Right ventricle myocardium inferior (tissue), 1 donor: ENCODE measurements around the gene ZFYVE28. TPM values are rescaled to one million over a fixed set of nuclear protein-coding genes. Genes with fewer than 3 reads are reported as not detected.

Experiments used
- ATAC-seq: fragments of 200-7000 bp; cut with Tn5 transposase; one replicate; pipeline ENCODE4 v1.9.1; 2020; ENCODE audit warnings: mild to moderate bottlenecking, moderate library complexity
- DNase-seq: peaks from one replicate; pipeline ENCODE4 v3.0.0; 2021; ENCODE audit errors: missing footprints
- intact Hi-C: fragments of 100-400 bp; cut with DNase I; formaldehyde crosslinking; loops from one replicate; pipeline ENCODE4 v1.11.0; 2022
- total RNA-seq: library from RNA; stranded (reverse); fragmentation: NEBNext Ultra II Directional; extraction: Animal tissue kit (Norgen Biotek cat#: 25700); gene quantifications from one replicate; pipeline ENCODE4 v1.2.1, GENCODE V29; 2021
- donor health status: DM: no; HTN: yes; CAD: no; lungs with severe emphysema.

Gene ZFYVE28
- total RNA-seq, 1 donor from 2014 or later = 6.5 TPM

- ATAC-seq (peak; percentile 3), DNase-seq (peak; percentile 75)
- intact Hi-C loops = loop anchor here (2.0 kb wide), 1 partner anchor 14 kb away; the partner anchor contains the start of genes HAUS3 and POLN
These were observed 161.7 kb downstream of the ZFYVE28 start for GRCh38 chr4:2256781-2257191.

DNA sequence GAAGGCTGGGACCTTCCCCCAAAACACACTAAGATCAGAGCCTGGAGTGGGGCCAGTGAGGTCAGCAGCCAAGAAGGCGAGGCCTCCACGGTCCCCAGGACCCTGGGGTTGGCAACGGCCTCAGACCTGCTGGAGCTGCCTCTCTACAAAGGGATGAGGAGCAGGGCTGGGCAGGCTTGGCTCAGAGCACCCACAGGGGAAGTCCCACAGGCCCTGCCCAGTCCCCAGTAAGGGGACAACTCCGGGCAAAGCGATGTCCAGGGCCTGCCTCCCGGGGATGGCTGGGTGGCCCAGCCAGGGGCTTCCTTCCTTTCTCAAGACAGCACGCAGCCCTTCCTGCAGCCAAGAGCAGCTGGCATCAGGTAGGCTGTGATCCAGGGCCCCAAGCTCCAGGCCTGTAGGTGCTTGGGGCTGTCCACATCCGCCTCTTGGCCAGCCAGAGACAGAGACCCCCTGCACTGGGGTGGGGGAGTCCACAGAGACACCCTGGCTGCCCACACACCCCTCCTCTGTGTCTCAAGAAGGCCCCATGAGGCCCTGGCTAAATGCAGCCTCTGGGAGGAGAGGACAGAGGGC, 162.2 kb downstream of the ZFYVE28 start:
- peak; percentile 74 for DNase-seq
- peak; percentile 58 for ATAC-seq
- intact Hi-C loops = loop anchor here (2.0 kb wide), 1 partner anchor 13 kb away; the partner anchor contains the start of genes HAUS3 and POLN

DNA sequence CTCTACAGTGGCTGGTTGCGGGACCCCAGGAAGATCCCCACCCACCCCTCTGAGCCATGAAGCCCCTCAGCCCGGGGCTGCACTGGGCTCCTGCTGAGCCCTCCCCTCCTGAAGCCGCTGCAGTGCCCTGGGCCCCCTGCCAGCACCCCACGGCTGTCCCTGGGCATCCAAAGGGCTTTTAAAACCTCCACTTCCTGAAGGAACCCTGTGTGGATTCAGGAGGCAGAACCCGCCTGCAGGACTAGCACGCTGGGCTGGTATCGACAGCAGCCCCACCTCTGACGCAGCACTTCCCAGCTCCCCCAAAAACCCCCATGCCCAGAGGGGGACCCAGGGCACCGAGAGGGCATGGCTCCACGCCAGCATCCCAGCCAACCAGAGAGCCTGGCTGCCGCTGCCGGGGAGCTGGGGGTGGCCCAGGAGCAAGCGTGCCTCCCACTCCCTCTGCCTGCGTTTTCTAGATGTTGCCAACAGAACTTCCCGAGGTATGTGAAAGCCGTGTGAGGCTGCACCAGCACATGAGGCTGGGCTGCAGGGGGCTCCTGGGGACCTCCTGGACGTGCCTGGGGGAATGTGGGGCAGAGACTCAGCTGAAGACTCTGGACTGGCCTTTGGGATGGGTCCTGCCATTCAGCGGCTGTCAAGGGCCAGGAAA, 162.8 kb downstream of the ZFYVE28 start:
- peak; percentile 27 for ATAC-seq
- intact Hi-C loops = loop anchor here (2.0 kb wide), 1 partner anchor 13 kb away; the partner anchor contains the start of genes HAUS3 and POLN
- peak; percentile 59 for DNase-seq

- ATAC-seq (no peak), DNase-seq (no peak)
- intact Hi-C loops = no loop called here
These were observed 163.6 kb downstream of the ZFYVE28 start for GRCh38 chr4:2254665-2255500.

DNA sequence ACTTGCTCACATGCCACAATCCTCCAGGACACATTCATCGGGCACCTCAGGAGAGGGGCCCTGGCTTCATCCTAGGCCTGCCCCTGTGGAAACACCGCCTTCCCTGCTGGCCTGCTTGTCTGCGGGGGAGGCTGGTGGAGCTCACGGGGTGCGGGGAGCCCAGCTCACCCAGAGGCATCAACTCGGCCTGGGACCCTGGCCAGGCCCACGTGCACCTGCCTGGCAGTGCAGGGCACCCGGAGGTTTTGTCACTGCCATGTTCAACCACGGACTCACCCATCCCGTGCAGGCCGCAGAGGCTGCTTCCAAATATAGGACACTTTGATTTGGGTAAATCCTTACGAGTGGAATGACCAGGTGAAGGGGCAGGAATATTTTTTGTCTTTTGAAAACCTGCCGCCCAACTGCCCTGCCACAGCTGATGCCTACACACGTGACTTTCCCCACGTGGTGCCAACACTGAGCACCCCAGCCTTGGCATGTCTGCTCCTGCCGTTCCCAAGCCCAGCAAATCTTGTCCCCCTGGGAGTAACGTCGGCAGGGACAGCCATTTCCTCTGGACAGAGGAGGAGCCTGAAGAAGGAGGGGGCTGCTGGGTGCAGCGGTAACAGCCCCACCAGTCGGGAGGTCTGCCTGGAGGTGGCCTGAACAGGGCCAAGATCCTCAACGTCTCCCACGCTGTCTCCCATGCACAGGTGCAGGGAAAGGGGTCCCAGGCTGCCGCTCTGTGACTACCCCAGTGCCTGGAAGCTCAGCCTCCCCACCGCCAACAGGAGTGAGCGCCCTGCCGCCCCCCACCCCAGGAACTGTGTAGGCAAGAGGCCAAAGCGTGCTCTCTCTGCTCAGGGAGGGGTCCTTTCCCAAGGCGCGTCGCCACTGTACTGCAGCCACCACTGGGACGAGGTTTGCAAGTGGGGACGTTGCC, 165.0 kb downstream of the ZFYVE28 start:
- ATAC-seq (no peak), DNase-seq (peak; percentile 42)
- intact Hi-C loops = no loop called here

GRCh38 chr4:2252530-2253091, 165.8 kb downstream of the ZFYVE28 start:
- DNase-seq (no peak), ATAC-seq (no peak)
- intact Hi-C loops = no loop called here

DNA sequence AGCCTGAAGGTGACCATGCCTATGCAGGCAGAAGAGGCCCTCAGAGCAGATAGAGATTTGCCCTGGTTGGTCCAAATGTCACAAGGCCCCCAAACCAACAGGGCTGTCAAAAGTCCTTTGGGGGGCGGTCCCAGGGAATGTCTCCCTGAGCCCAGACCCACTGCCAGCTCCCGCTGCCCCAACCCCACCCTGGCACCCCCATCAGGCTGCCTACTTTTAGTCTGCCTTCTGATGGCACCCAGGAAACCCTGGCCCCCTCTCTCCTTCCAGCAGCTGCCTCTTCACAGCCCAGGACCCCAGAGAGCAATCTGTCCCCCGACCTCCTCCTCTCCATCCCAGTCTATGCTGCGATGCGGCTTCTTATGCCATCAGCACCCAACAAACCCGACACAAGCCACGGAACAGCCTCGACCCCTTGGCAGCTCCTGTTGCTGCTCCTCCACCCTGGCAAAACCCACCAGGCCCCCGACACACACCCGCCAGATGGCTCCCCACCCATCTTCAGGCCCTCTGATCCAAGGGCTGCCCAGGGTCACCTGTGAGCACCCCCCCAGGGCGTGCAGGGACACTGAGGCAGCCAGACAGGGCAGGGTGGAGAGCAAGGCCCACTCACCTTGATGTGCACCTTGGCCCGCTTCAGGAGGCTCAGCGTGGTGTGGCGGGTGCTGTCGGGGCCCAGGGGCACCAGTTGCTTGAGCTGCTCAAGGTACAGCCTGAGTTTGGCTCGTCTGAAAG, 166.5 kb downstream of the ZFYVE28 start:
- ATAC-seq (no peak), DNase-seq (no peak)
- intact Hi-C loops = no loop called here

- ATAC-seq = no peak
- DNase-seq = peak; percentile 48
These were observed 167.2 kb downstream of the ZFYVE28 start for GRCh38 chr4:2251073-2251794.

GRCh38 chr4:2250357-2251072, 167.9 kb downstream of the ZFYVE28 start:
- intact Hi-C loops = no loop called here
- peak; percentile 55 for DNase-seq
- no peak for ATAC-seq

More at GRCh38 chr4:2251073-2251794, 167.2 kb downstream of the ZFYVE28 start:
- intact Hi-C loops = no loop called here

GRCh38 chr4:2249526-2250356, 168.7 kb downstream of the ZFYVE28 start:
- intact Hi-C loops = no loop called here
- no peak for ATAC-seq
- DNase-seq = peak; percentile 61

- DNase-seq (no peak), ATAC-seq (no peak)
- intact Hi-C loops = no loop called here
These were observed 169.6 kb downstream of the ZFYVE28 start for GRCh38 chr4:2248821-2249261.

DNA sequence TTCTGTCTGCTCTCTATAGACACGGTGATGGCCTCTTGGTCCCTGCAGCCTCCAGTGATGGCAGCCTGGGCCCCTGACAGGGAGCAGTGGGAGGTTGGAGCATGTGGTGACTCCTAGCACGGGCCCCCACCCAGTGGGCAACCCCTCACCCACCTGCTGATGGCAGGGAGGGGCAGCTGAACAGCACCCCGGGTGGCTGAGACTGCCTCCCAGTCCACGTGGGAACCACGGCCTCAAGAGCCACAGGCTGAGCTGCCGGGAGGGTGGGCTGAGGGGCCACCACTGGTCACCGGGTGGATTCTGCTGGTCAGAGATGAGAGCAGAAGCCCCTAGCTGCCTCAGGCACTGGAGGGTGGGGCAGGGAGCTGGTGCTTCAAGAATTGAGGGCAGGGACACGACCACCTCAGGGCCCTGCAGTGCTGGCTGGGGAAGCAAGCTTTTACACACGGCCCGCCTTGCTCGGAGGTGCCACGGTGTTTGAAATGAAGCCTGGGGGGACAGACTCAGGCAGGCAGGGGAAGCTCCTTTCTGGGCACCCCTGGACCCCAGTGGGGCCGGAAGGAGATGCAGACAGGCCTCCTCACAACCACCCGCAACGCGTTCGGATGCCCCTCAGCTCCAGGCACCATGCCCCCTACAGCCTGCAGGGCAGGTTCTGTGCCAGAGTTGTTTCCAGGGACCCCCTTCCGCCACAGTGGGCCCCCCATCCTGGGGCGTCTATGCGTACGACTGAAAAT, 170.2 kb downstream of the ZFYVE28 start:
- intact Hi-C loops = no loop called here
- peak; percentile 57 for DNase-seq
- ATAC-seq = no peak

DNA sequence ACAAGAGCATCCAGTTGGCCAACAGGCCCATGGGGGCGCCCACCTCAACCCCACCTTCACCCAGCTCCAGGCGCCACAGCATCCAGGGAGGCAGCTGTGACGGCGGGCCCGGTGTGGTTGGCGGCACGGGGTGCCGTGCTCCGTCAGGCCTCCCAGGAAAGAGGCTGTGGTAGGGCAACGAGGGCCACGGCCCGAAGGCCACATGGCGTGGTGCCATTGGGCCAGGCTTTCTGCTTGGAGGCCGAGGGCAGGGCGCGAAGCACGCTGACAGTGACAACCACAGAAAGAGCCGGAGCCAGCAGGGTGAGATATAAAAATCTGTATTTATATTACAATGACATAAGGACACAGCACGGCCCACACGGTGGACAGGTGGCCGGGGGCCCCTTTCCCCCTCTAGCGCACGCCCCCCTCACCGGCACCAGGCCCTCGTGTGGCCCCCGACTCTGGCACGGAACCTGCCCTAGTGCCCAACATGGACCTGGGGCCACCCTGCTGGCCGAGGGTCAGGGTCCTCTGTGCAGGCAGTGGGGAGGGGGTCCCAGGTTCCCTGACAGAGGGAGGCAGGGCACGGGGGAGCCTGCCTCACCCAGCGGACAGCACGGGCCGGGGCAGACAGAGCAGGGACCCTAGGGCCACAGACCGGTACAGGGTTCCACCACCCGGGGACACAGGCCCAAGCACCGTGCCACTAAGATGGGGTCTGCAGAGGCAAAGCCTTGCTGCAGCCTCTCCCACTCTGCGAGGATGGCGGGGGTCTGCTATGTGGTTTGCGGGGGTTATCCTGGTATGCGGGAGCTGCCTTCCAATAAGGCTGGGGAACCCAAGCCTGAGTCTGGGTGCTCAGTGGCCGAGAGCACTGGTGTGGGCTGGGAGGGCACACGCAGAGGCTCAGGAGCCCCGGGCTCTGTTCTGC, 171.1 kb downstream of the ZFYVE28 start:
- DNase-seq = peak; percentile 59
- ATAC-seq = no peak
- intact Hi-C loops = no loop called here
